IMR-90 (cell line): ENCODE data around the gene SCIN. TPM values are rescaled to one million over a fixed set of nuclear protein-coding genes. Genes with fewer than 3 reads are reported as not detected.

ENCODE experiments used
- ATAC-seq: fragments of 200-7000 bp; cut with Tn5 transposase; 2 replicates; pipeline ENCODE4 v1.9.1; 2020; ENCODE audit warnings: low read depth, mild to moderate bottlenecking, moderate library complexity
- BruUV-seq: library from RNA; stranded (reverse); fragments of 400-500 nt; replicated peaks from 2 replicates; lab custom pipeline; 2021; lab: Mats Ljungman, UMichigan
- CTCF ChIA-PET: fragments of 300-600 bp; formaldehyde crosslinking; extraction: SDS; loops from one replicate; lab custom pipeline; 2021; ENCODE audit warnings: antibody characterized with exemption; lab: Yijun Ruan, JAX
- POLR2A ChIA-PET: fragments of 300-600 bp; sonication (Branson Sonifier 250); formaldehyde crosslinking; loops from one replicate; lab custom pipeline; 2022; ENCODE audit warnings: antibody characterized with exemption; ENCODE audit not compliant: unreplicated experiment; lab: Charles Lee
- DNase-seq: peaks from one replicate; pipeline ENCODE4 v3.0.0; 2013
- H2AFZ ChIP-seq: replicated peaks from 2 replicates; pipeline ENCODE3; 2013; ENCODE audit warnings: low read length, mild to moderate bottlenecking; ENCODE audit not compliant: poor library complexity
- H2AK5ac ChIP-seq: 2 replicates; pipeline ENCODE4 v1.6.1; 2013; ENCODE audit warnings: low read depth, low read length, inconsistent platforms
- H2AK9ac ChIP-seq: replicated peaks from 2 replicates; pipeline ENCODE3; 2013; ENCODE audit warnings: mild to moderate bottlenecking, low read depth, low read length, moderate library complexity; ENCODE audit not compliant: poor library complexity
- H2BK120ac ChIP-seq: 2 replicates; pipeline ENCODE4 v1.6.1; 2013; ENCODE audit warnings: low read depth, low read length, inconsistent platforms
- H2BK15ac ChIP-seq: 3 replicates; pipeline ENCODE4 v1.6.1; 2013; ENCODE audit warnings: low read depth, low read length, inconsistent platforms
- H2BK20ac ChIP-seq: 2 replicates; pipeline ENCODE4 v1.6.1; 2013; ENCODE audit warnings: low read depth, mild to moderate bottlenecking, inconsistent platforms, low read length, moderate library complexity
- H2BK5ac ChIP-seq: 2 replicates; pipeline ENCODE4 v1.6.1; 2013; ENCODE audit warnings: mild to moderate bottlenecking, low read depth, low read length, inconsistent platforms; ENCODE audit not compliant: poor library complexity, severe bottlenecking
- H3K14ac ChIP-seq: replicated peaks from 2 replicates; pipeline ENCODE4 v1.6.1; 2013; ENCODE audit warnings: low read depth, low read length, inconsistent platforms
- H3K18ac ChIP-seq: 2 replicates; pipeline ENCODE4 v1.6.1; 2013; ENCODE audit warnings: low read depth, low read length, control low read depth
- H3K23ac ChIP-seq: 2 replicates; pipeline ENCODE4 v1.6.1; 2013; ENCODE audit warnings: low read depth, low read length, inconsistent platforms
- H3K27ac ChIP-seq: 2 replicates; pipeline ENCODE4 v1.5.1; 2013; ENCODE audit warnings: mild to moderate bottlenecking, control low read depth, low read length; ENCODE audit not compliant: insufficient read depth
- H3K27me3 ChIP-seq: 2 replicates; pipeline ENCODE4 v1.6.1; 2013; ENCODE audit warnings: low read length; ENCODE audit not compliant: control insufficient read depth, insufficient read depth
- H3K36me3 ChIP-seq: 2 replicates; pipeline ENCODE4 v1.6.1; 2013; ENCODE audit warnings: low read length, mixed read lengths; ENCODE audit not compliant: control insufficient read depth, insufficient read depth
- H3K4ac ChIP-seq: 2 replicates; pipeline ENCODE4 v1.6.1; 2013; ENCODE audit warnings: low read depth, low read length, inconsistent platforms
- H3K4me1 ChIP-seq: 2 replicates; pipeline ENCODE4 v1.6.1; 2013; ENCODE audit warnings: low read length, mixed read lengths; ENCODE audit not compliant: control insufficient read depth, insufficient read depth
- H3K4me2 ChIP-seq: 2 replicates; pipeline ENCODE4 v1.6.1; 2013; ENCODE audit warnings: low read depth, mild to moderate bottlenecking, control low read depth, low read length, moderate library complexity
- H3K4me3 ChIP-seq: 2 replicates; pipeline ENCODE4 v1.5.1; 2013; ENCODE audit warnings: low read depth, mild to moderate bottlenecking, control low read depth, low read length, moderate library complexity; ENCODE audit not compliant: insufficient read depth
- H3K56ac ChIP-seq: 2 replicates; pipeline ENCODE4 v1.6.1; 2013; ENCODE audit warnings: low read length, inconsistent platforms; ENCODE audit not compliant: insufficient read depth; ENCODE audit errors: extremely low read depth
- H3K79me1 ChIP-seq, 2 experiments: 2 replicates each; pipeline ENCODE4 v1.6.1; 2013; ENCODE audit warnings: low read length in 2 of 2, inconsistent platforms in 1 of 2, low read depth in 1 of 2
- H3K9ac ChIP-seq: 2 replicates; pipeline ENCODE4 v1.6.1; 2013; ENCODE audit warnings: low read depth, low read length, control low read depth
- H3K9me1 ChIP-seq: 2 replicates; pipeline ENCODE4 v1.6.1; 2013; ENCODE audit warnings: low read length, inconsistent platforms; ENCODE audit not compliant: insufficient read depth
- H3K9me3 ChIP-seq: 2 replicates; pipeline ENCODE4 v1.6.1; 2013; ENCODE audit warnings: low read length; ENCODE audit not compliant: control insufficient read depth, insufficient read depth
- H4K20me1 ChIP-seq: 2 replicates; pipeline ENCODE4 v1.6.1; 2013; ENCODE audit warnings: low read length, inconsistent platforms; ENCODE audit not compliant: insufficient read depth
- H4K5ac ChIP-seq: 2 replicates; pipeline ENCODE4 v1.6.1; 2013; ENCODE audit warnings: mild to moderate bottlenecking, low read depth, low read length, control low read depth
- H4K8ac ChIP-seq, 2 experiments: 2 replicates each; pipeline ENCODE4 v1.6.1; 2013; ENCODE audit warnings: low read depth in 2 of 2, low read length in 2 of 2, control low read depth in 1 of 2, inconsistent platforms in 1 of 2
- H4K91ac ChIP-seq: 2 replicates; pipeline ENCODE4 v1.6.1; 2013; ENCODE audit warnings: low read depth, low read length, inconsistent platforms; ENCODE audit not compliant: insufficient read depth
- MAFK ChIP-seq: IDR thresholded peaks from 2 replicates; pipeline ENCODE4 v1.6.1; 2012; ENCODE audit warnings: low read depth, low read length, improper control_type of control experiment
- WGBS, 2 experiments: methylation state at CpG; one replicate each; pipeline versions ENCODE4 v1.1.5 to v1.1.7; 2013; ENCODE audit warnings: missing lambda C conversion rate in 2 of 2; ENCODE audit not compliant: insufficient read length in 1 of 2; ENCODE audit errors: extremely low coverage in 2 of 2; 5-methylcytosine and 5-hydroxymethylcytosine counted together
- dilution Hi-C: fragments of 300-500 bp; cut with HindIII; formaldehyde crosslinking; loops from one replicate; pipeline ENCODE4 v1.14.3; 2018; ENCODE audit warnings: low sequenced_read_pairs; ENCODE audit not compliant: unreplicated experiment
- in situ Hi-C: fragments of 300-500 bp; cut with MboI; formaldehyde crosslinking; loops from 3 replicates; pipeline ENCODE4 v1.14.3; 2019; ENCODE audit warnings: low sequenced_read_pairs, inconsistent platforms, mixed read lengths
- intact Hi-C: fragments of 100-400 bp; cut with micrococcal nuclease; formaldehyde crosslinking; loops from 2 replicates; pipeline ENCODE4 v1.10.0; 2022
- polyA plus RNA-seq, 3 experiments: library from polyadenylated mRNA; depleted of rRNA; stranded (reverse); fragments of >200 nt; gene quantifications; 2 replicates each; pipeline ENCODE4 v1.2.3, GENCODE V29; 2012; ENCODE audit warnings: low replicate concordance in 1 of 3
- total RNA-seq: library from RNA; depleted of rRNA; stranded (reverse); fragments of >200 nt; gene quantifications from 2 replicates; pipeline ENCODE4 v1.2.3, GENCODE V29; 2012
- TF ChIP-seq, protein P1 (sequence below): conservative IDR thresholded peaks from 2 replicates; pipeline ENCODE4 v1.5.1; 2012; ENCODE audit warnings: mild to moderate bottlenecking, low read depth, low read length, improper control_type of control experiment

Gene SCIN
- total and polyA plus RNA-seq, 2 of the 4 experiments (the other 2 are of a cell fraction) = under 0.01 to 0.05 TPM

DNA sequence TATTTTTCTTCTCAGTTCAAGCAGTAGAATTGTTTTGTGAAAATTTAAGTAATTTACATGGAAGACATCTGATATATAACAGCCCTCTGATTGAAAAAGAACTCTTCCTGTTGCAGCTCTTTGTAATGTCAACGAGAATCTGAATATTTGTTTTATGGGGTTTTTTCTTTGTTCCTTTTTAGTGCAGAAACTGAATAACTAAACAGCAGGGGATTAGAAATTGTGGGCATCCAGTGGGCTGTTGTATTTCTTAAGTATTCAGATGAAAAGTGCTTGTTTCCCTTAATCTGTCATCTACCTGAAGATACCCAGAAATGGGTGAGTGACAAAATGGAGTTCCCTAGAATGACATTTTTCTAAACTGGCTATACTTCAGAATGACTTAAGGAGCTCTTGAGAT lies 124.3 kb downstream of the SCIN start:
- H3K9me1 ChIP-seq = no peaks in the 10 kb centered on the region
- H3K9ac ChIP-seq = no peak overlapping the region
- no peaks in the 10 kb centered on the region for H3K4me1 ChIP-seq
- BruUV-seq = no TSS peak
- H3K4me2 ChIP-seq = no peak overlapping the region
- ChIA-PET CTCF (no interaction called here), POLR2A (no interaction called here)
- in situ Hi-C loops (loop anchor here (25.0 kb wide), 1 partner anchor 417 kb away; no protein-coding TSS in a partner anchor), dilution Hi-C loops (no loop called here), intact Hi-C loops (no loop called here)
- H4K91ac ChIP-seq = no peak overlapping the region
- WGBS, 2 experiments = 80% methylated on average over 1 of the region's 1 CpG; no CpG with 5 or more reads in 1 of the 2 experiments
- H3K14ac ChIP-seq = no peak overlapping the region
- H2BK120ac ChIP-seq = no peak overlapping the region
- no peak overlapping the region for H3K56ac ChIP-seq
- H2AFZ ChIP-seq = no peak overlapping the region
- H3K36me3 ChIP-seq = no peaks in the 10 kb centered on the region
- no peak overlapping the region for H2AK5ac ChIP-seq
- no peak overlapping the region for H2BK5ac ChIP-seq
- no peak overlapping the region for H4K8ac ChIP-seq
- no peak overlapping the region for H3K23ac ChIP-seq
- H3K18ac ChIP-seq = no peak overlapping the region
- no peaks in the 10 kb centered on the region for H4K20me1 ChIP-seq
- peaks cover 7 to 17% of the 10 kb centered on the region in 2 experiments for H3K79me1 ChIP-seq
- no peak overlapping the region for H4K5ac ChIP-seq
- H3K4ac ChIP-seq = no peak overlapping the region
- TF ChIP-seq MAFK = no peak
- TF ChIP-seq, protein P1, sequence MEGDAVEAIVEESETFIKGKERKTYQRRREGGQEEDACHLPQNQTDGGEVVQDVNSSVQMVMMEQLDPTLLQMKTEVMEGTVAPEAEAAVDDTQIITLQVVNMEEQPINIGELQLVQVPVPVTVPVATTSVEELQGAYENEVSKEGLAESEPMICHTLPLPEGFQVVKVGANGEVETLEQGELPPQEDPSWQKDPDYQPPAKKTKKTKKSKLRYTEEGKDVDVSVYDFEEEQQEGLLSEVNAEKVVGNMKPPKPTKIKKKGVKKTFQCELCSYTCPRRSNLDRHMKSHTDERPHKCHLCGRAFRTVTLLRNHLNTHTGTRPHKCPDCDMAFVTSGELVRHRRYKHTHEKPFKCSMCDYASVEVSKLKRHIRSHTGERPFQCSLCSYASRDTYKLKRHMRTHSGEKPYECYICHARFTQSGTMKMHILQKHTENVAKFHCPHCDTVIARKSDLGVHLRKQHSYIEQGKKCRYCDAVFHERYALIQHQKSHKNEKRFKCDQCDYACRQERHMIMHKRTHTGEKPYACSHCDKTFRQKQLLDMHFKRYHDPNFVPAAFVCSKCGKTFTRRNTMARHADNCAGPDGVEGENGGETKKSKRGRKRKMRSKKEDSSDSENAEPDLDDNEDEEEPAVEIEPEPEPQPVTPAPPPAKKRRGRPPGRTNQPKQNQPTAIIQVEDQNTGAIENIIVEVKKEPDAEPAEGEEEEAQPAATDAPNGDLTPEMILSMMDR = no peak
- no peak overlapping the region for H2BK15ac ChIP-seq
- H2BK20ac ChIP-seq = no peak overlapping the region
- no peak overlapping the region for H3K27ac ChIP-seq
- DNase-seq (no peak), ATAC-seq (no peak)
- H2AK9ac ChIP-seq = no peak overlapping the region
- H3K4me3 ChIP-seq = no peak overlapping the region
- no peaks in the 10 kb centered on the region for H3K9me3 ChIP-seq
- no peaks in the 10 kb centered on the region for H3K27me3 ChIP-seq
